ENCODE data around the gene YPEL2. TPM values are rescaled to one million over a fixed set of nuclear protein-coding genes. Genes with fewer than 3 reads are reported as not detected.
A peak's percentile ranks its signal among the peaks of the same experiment; 100 is the strongest.
"Not testable (repeated sequence)": the region's sequence is repeated elsewhere in the genome, so short reads cannot be mapped to it uniquely, and the experiment has no call there.

YPEL2 gene
- total RNA-seq: 10 to 100 TPM in 1 of 2 experiments, 1 to 10 TPM in 1; 9.4 to 13.2 TPM

- no peaks in the 10 kb centered on the region for H3K27me3 Mint-ChIP-seq
- H3K4me3 Mint-ChIP-seq: peak within 1 kb of the TSS; percentile 85
- POLR2A ChIA-PET: no interaction called here
- H3K36me3 Mint-ChIP-seq (ENCODE audit: low read depth): no peaks in the 10 kb centered on the region
- H3K9me3 Mint-ChIP-seq: no peaks in the 10 kb centered on the region
- peak within 1 kb of the TSS; percentile 89 for H3K27ac Mint-ChIP-seq
- peaks cover 69% of the 10 kb centered on the region for H3K4me1 Mint-ChIP-seq
- CTCF ChIA-PET: interaction anchor here (0.9 to 4.3 kb wide), 4 partner anchors 15 to 110 kb away, joined by 3 to 31 read pairs (median 14); no protein-coding TSS in a partner anchor
- DNase-seq: peak; percentile 91
These were observed at the start of gene YPEL2 for GRCh38 chr17:59331129-59331928. TSS of gene YPEL2 (plus strand) at chr17:59331655. CDS start at chr17:59353410, 21,755 bp downstream.

DNA sequence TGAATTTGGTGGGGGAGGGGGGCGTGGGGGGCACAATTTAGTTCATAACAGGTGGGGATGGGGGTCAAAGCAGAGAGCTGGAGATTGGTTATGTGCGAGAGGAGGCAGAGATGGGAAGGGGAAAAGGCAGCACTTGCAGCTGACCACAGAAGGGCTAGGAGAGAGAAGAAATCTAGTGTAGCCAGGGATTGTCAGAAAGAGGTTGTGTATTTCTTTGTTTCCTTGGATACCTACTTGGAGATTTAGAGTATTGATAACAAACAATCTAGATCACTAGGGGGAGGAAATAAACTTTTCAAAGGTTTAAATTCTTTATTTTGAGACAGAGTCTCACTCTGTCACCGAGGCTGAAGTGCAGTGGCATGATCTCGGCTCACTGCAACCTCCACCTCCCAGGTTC is 47.1 kb upstream of the YPEL2 start:
- DNase-seq: no peak
- Mint-ChIP-seq H3K4me1 (no peaks in the 10 kb centered on the region), H3K27ac (no peak overlapping the region), H3K9me3 (no peaks in the 10 kb centered on the region), H3K4me3 (no peak overlapping the region), H3K27me3 (no peaks in the 10 kb centered on the region), H3K36me3 (ENCODE audit: low read depth) (no peaks in the 10 kb centered on the region)
- ChIA-PET POLR2A (no interaction called here), CTCF (no interaction called here)

- ChIA-PET CTCF (no interaction called here), POLR2A (no interaction called here)
- Mint-ChIP-seq H3K27me3 (peaks cover 5% of the 10 kb centered on the region), H3K9me3 (no peaks in the 10 kb centered on the region), H3K27ac (no peak overlapping the region), H3K4me3 (no peak overlapping the region), H3K36me3 (ENCODE audit: low read depth) (no peaks in the 10 kb centered on the region), H3K4me1 (no peaks in the 10 kb centered on the region)
- no peak for DNase-seq
These were observed 44.0 kb upstream of the YPEL2 start for GRCh38 chr17:59287452-59287851.

GRCh38 chr17:59287891-59288290 is 43.6 kb upstream of the YPEL2 start:
- H3K27ac Mint-ChIP-seq: no peak overlapping the region
- no peak overlapping the region for H3K4me3 Mint-ChIP-seq
- DNase-seq: no peak
- no peaks in the 10 kb centered on the region for H3K36me3 Mint-ChIP-seq (ENCODE audit: low read depth)
- H3K9me3 Mint-ChIP-seq: no peaks in the 10 kb centered on the region
- H3K27me3 Mint-ChIP-seq: peaks cover 5% of the 10 kb centered on the region
- H3K4me1 Mint-ChIP-seq: no peaks in the 10 kb centered on the region
- POLR2A ChIA-PET: no interaction called here
- CTCF ChIA-PET: no interaction called here

DNA sequence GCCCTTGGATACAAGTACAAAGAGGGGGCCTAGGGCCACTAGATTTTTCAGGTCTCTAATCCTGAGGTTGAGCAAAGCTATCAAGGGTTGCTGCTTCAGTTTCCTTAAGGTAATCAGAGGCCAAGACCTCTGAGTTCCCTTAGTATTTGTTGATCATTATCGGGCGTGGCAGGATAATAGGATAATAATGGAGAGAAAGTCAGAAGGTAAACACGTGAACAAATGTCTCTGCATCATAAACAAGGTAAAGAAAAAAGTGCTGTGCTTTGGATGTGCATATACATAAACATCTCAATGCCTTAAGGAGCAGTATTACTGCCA is 41.5 kb upstream of the YPEL2 start:
- no peaks in the 10 kb centered on the region for H3K9me3 Mint-ChIP-seq
- H3K27me3 Mint-ChIP-seq: peaks cover 5% of the 10 kb centered on the region
- no peak overlapping the region for H3K27ac Mint-ChIP-seq
- H3K36me3 Mint-ChIP-seq (ENCODE audit: low read depth): no peaks in the 10 kb centered on the region
- POLR2A ChIA-PET: no interaction called here
- CTCF ChIA-PET: interaction anchor here (0.6 kb wide), 1 partner anchor 20 kb away, joined by 5 read pairs; no protein-coding TSS in a partner anchor
- no peaks in the 10 kb centered on the region for H3K4me1 Mint-ChIP-seq
- no peak for DNase-seq
- no peak overlapping the region for H3K4me3 Mint-ChIP-seq

GRCh38 chr17:59290302-59290998 is 41.0 kb upstream of the YPEL2 start:
- H3K4me1 Mint-ChIP-seq; H3K4me3 Mint-ChIP-seq; POLR2A ChIA-PET; H3K27ac Mint-ChIP-seq; H3K36me3 Mint-ChIP-seq (ENCODE audit: low read depth); H3K9me3 Mint-ChIP-seq; H3K27me3 Mint-ChIP-seq; DNase-seq: not testable (repeated sequence)
- CTCF ChIA-PET: interaction anchor here (0.6 kb wide), 1 partner anchor 20 kb away, joined by 5 read pairs; no protein-coding TSS in a partner anchor

DNA sequence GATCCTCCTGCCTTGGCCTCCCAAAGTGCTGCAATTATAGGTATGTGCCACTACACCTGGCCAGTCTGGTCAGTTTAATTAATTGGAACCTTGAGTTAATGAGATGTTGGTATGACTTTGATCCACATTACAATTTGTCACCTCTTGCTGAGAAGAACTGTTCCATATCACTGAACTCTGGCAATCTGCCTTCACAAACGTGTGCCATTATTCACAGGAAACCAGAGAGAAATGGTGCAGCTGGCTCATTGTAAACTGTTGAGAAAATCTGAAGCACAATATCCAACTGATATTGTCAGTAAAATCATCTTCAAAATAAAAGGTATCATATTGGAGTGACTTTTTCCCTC is 39.3 kb upstream of the YPEL2 start:
- Mint-ChIP-seq H3K9me3 (no peaks in the 10 kb centered on the region), H3K4me1 (no peaks in the 10 kb centered on the region), H3K27me3 (peaks cover 5% of the 10 kb centered on the region), H3K27ac (no peak overlapping the region), H3K36me3 (ENCODE audit: low read depth) (no peaks in the 10 kb centered on the region), H3K4me3 (no peak overlapping the region)
- ChIA-PET CTCF (interaction anchor here (1.3 to 1.6 kb wide), 2 partner anchors 13 to 744 kb away, joined by 3 read pairs; no protein-coding TSS in a partner anchor), POLR2A (no interaction called here)
- no peak for DNase-seq

DNA sequence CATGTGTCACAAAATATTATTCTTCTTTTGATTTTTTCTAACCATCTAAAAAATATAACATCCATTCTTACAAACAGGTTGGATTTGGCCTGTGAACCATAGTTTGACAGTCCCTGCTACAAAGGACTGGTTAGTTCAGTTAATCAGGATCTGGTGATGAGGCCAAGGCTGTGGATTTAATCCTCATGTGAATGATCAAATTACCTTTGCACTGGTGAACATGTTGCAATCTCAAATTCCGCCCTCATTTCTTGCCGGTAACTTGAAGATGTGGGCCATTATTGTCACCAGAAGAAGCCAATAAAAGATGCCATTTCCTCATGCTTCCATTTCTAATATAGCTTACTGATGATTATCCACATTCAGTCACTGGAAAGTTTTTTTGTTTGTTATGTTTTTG is 35.3 kb upstream of the YPEL2 start:
- Mint-ChIP-seq H3K27me3 (peaks cover 5% of the 10 kb centered on the region), H3K4me3 (no peak overlapping the region), H3K4me1 (no peaks in the 10 kb centered on the region), H3K9me3 (no peaks in the 10 kb centered on the region), H3K36me3 (ENCODE audit: low read depth) (no peaks in the 10 kb centered on the region), H3K27ac (no peak overlapping the region)
- ChIA-PET CTCF (no interaction called here), POLR2A (no interaction called here)
- no peak for DNase-seq

- DNase-seq: no peak
- no peaks in the 10 kb centered on the region for H3K9me3 Mint-ChIP-seq
- no peak overlapping the region for H3K4me3 Mint-ChIP-seq
- ChIA-PET CTCF (no interaction called here), POLR2A (no interaction called here)
- H3K27me3 Mint-ChIP-seq: peaks cover 6% of the 10 kb centered on the region
- no peaks in the 10 kb centered on the region for H3K36me3 Mint-ChIP-seq (ENCODE audit: low read depth)
- H3K27ac Mint-ChIP-seq: no peak overlapping the region
- no peaks in the 10 kb centered on the region for H3K4me1 Mint-ChIP-seq
These were observed 32.9 kb upstream of the YPEL2 start for GRCh38 chr17:59298521-59298920.

- H3K36me3 Mint-ChIP-seq (ENCODE audit: low read depth): no peaks in the 10 kb centered on the region
- DNase-seq: no peak
- H3K4me1 Mint-ChIP-seq: no peaks in the 10 kb centered on the region
- CTCF ChIA-PET: no interaction called here
- no peaks in the 10 kb centered on the region for H3K9me3 Mint-ChIP-seq
- H3K27me3 Mint-ChIP-seq: peaks cover 6% of the 10 kb centered on the region
- no peak overlapping the region for H3K27ac Mint-ChIP-seq
- POLR2A ChIA-PET: interaction anchor here (0.6 kb wide), 1 partner anchor 104 kb away, joined by 3 read pairs; no protein-coding TSS in a partner anchor
- H3K4me3 Mint-ChIP-seq: no peak overlapping the region
These were observed 31.9 kb upstream of the YPEL2 start for GRCh38 chr17:59299400-59300092.

GRCh38 chr17:59300941-59301340 is 30.5 kb upstream of the YPEL2 start:
- Mint-ChIP-seq H3K36me3 (ENCODE audit: low read depth) (no peaks in the 10 kb centered on the region), H3K27me3 (peaks cover 11% of the 10 kb centered on the region), H3K4me1 (no peaks in the 10 kb centered on the region), H3K9me3 (no peaks in the 10 kb centered on the region), H3K4me3 (no peak overlapping the region), H3K27ac (no peak overlapping the region)
- ChIA-PET CTCF (no interaction called here), POLR2A (no interaction called here)
- DNase-seq: no peak

DNA sequence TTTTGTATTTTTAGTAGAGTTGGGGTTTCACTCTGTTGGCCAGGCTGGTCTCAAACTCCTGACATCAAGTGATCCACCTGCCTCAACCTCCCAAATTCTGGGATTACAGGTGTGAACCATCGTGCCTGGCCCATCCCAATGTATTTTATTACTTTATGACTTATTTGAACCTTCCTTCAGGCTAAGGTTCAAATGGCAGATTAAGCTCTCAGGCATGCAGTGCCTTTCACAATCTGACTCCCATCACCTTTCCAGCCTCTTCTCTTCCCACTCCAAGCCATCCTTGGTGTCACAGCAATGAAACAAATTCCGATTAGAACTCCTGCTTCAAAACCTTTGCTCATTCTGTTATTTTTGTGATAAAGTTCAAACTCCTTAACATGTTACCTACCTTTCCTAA is 26.6 kb upstream of the YPEL2 start:
- ChIA-PET POLR2A (no interaction called here), CTCF (no interaction called here)
- Mint-ChIP-seq H3K9me3 (no peaks in the 10 kb centered on the region), H3K4me3 (no peak overlapping the region), H3K4me1 (no peaks in the 10 kb centered on the region), H3K27me3 (peaks cover 13% of the 10 kb centered on the region), H3K36me3 (ENCODE audit: low read depth) (no peaks in the 10 kb centered on the region), H3K27ac (no peak overlapping the region)
- no peak for DNase-seq

GRCh38 chr17:59310263-59310920 is 21.1 kb upstream of the YPEL2 start:
- no peaks in the 10 kb centered on the region for H3K36me3 Mint-ChIP-seq (ENCODE audit: low read depth)
- DNase-seq: no peak
- no peak overlapping the region for H3K4me3 Mint-ChIP-seq
- peaks cover 7% of the 10 kb centered on the region for H3K4me1 Mint-ChIP-seq
- H3K27ac Mint-ChIP-seq: no peak overlapping the region
- no peaks in the 10 kb centered on the region for H3K9me3 Mint-ChIP-seq
- ChIA-PET CTCF (interaction anchor here (0.6 to 2.2 kb wide), 20 partner anchors 8 to 470 kb away, joined by 3 to 13 read pairs (median 3); no protein-coding TSS in a partner anchor), POLR2A (no interaction called here)
- H3K27me3 Mint-ChIP-seq: peaks cover 3% of the 10 kb centered on the region
